WTC11 (cell line): ENCODE data around the gene PLD5. TPM values are rescaled to one million over a fixed set of nuclear protein-coding genes. Genes with fewer than 3 reads are reported as not detected.

Experiments
- ATAC-seq: fragments of 200-7000 bp; cut with Tn5 transposase; 2 replicates; pipeline ENCODE4 v1.10.0; 2021; ENCODE audit warnings: mild to moderate bottlenecking, moderate library complexity
- CTCF ChIA-PET: fragments of 300-600 bp; sonication (Branson Sonifier 250); formaldehyde crosslinking; loops from one replicate; lab custom pipeline; 2021; ENCODE audit warnings: antibody characterized with exemption; lab: Charles Lee
- POLR2A ChIA-PET: fragments of 350-600 bp; sonication (Branson Sonifier 250); formaldehyde crosslinking; loops from one replicate; lab custom pipeline; 2021; ENCODE audit warnings: antibody characterized with exemption; lab: Charles Lee
- DNase-seq: peaks from one replicate; pipeline ENCODE4 v3.0.0; 2021; ENCODE audit warnings: low spot score
- H3K27ac Mint-ChIP-seq: 2 replicates; pipeline ENCODE4 v1.8.0; 2021; ENCODE audit warnings: mixed read lengths
- H3K27me3 Mint-ChIP-seq: 2 replicates; pipeline ENCODE4 v1.8.0; 2021; ENCODE audit warnings: low read depth, mild to moderate bottlenecking, moderate library complexity, mixed read lengths
- H3K36me3 Mint-ChIP-seq: 2 replicates; pipeline ENCODE4 v1.8.0; 2021; ENCODE audit warnings: mixed read lengths
- H3K4me1 Mint-ChIP-seq: 2 replicates; pipeline ENCODE4 v1.8.0; 2022; ENCODE audit warnings: mixed read lengths
- H3K4me3 Mint-ChIP-seq: 2 replicates; pipeline ENCODE4 v1.8.0; 2021; ENCODE audit warnings: mild to moderate bottlenecking, moderate library complexity, mixed read lengths
- H3K9me3 Mint-ChIP-seq: 2 replicates; pipeline ENCODE4 v1.8.0; 2021; ENCODE audit warnings: mixed read lengths
- AR ChIP-seq: fragments of 250-450 bp; sonication (Bioruptor Pico); IDR thresholded peaks from 2 replicates; pipeline ENCODE4 v1.9.0; 2021; ENCODE audit warnings: mild to moderate bottlenecking
- CBFB ChIP-seq: sonication (generic); formaldehyde crosslinking; IDR thresholded peaks from 2 replicates; pipeline ENCODE4 v1.8.1; 2022; ENCODE audit warnings: mild to moderate bottlenecking, low read depth, missing genetic modification reagents
- CDX4 ChIP-seq: fragments of 250-450 bp; sonication (Bioruptor Pico); IDR thresholded peaks from 2 replicates; pipeline ENCODE4 v1.9.0; 2021; ENCODE audit warnings: moderate library complexity, mild to moderate bottlenecking, inconsistent platforms, borderline replicate concordance
- CREB1 ChIP-seq: sonication (generic); formaldehyde crosslinking; IDR thresholded peaks from 2 replicates; pipeline ENCODE4 v1.8.0; 2023; ENCODE audit warnings: mild to moderate bottlenecking, missing genetic modification reagents
- E2F5 ChIP-seq: sonication (generic); formaldehyde crosslinking; IDR thresholded peaks from 2 replicates; pipeline ENCODE4 v1.8.1; 2022; ENCODE audit warnings: mild to moderate bottlenecking, moderate library complexity, missing genetic modification reagents
- ELF4 ChIP-seq: sonication (generic); formaldehyde crosslinking; IDR thresholded peaks from 2 replicates; pipeline ENCODE4 v1.8.1; 2022; ENCODE audit warnings: low read depth, mild to moderate bottlenecking, moderate library complexity, missing genetic modification reagents
- FOXP1 ChIP-seq: sonication (generic); formaldehyde crosslinking; IDR thresholded peaks from 2 replicates; pipeline ENCODE4 v1.8.0; 2022; ENCODE audit warnings: missing genetic modification reagents, mild to moderate bottlenecking, moderate library complexity, borderline replicate concordance
- GRHL2 ChIP-seq: fragments of 250-450 bp; sonication (Bioruptor Pico); IDR thresholded peaks from 2 replicates; pipeline ENCODE4 v1.8.0; 2022; ENCODE audit warnings: mild to moderate bottlenecking, moderate library complexity; ENCODE audit not compliant: insufficient replicate concordance, severe bottlenecking
- IRF1 ChIP-seq: sonication (generic); formaldehyde crosslinking; IDR thresholded peaks from 2 replicates; pipeline ENCODE4 v1.8.0; 2023; ENCODE audit warnings: missing genetic modification reagents
- NFATC4 ChIP-seq: fragments of 250-450 bp; sonication (Bioruptor Pico); IDR thresholded peaks from 2 replicates; pipeline ENCODE4 v1.9.0; 2021; ENCODE audit warnings: mild to moderate bottlenecking
- NR2C2 ChIP-seq: sonication (generic); formaldehyde crosslinking; IDR thresholded peaks from 2 replicates; pipeline ENCODE4 v1.8.0; 2022; ENCODE audit warnings: mild to moderate bottlenecking, missing genetic modification reagents
- NR3C1 ChIP-seq: sonication (generic); formaldehyde crosslinking; conservative IDR thresholded peaks from 2 replicates; pipeline ENCODE4 v1.8.1; 2023; ENCODE audit warnings: low read depth, mild to moderate bottlenecking, missing genetic modification reagents
- RORB ChIP-seq: fragments of 250-450 bp; sonication (Bioruptor Pico); IDR thresholded peaks from 2 replicates; pipeline ENCODE4 v1.9.0; 2021; ENCODE audit warnings: mild to moderate bottlenecking
- SMAD3 ChIP-seq: sonication (generic); formaldehyde crosslinking; IDR thresholded peaks from 2 replicates; pipeline ENCODE4 v1.8.0; 2022; ENCODE audit warnings: missing genetic modification reagents, mild to moderate bottlenecking, borderline replicate concordance
- STAT6 ChIP-seq: sonication (generic); formaldehyde crosslinking; conservative IDR thresholded peaks from 2 replicates; pipeline ENCODE4 v1.8.1; 2023; ENCODE audit warnings: mild to moderate bottlenecking, low read depth, missing genetic modification reagents, moderate library complexity
- TEAD1 ChIP-seq: sonication (generic); formaldehyde crosslinking; IDR thresholded peaks from 2 replicates; pipeline ENCODE4 v1.8.0; 2022; ENCODE audit warnings: mild to moderate bottlenecking, missing genetic modification reagents
- ZMAT4 ChIP-seq: fragments of 250-450 bp; sonication (Bioruptor Pico); IDR thresholded peaks from 2 replicates; pipeline ENCODE4 v1.9.0; 2021; ENCODE audit warnings: mild to moderate bottlenecking
- ZNF219 ChIP-seq: sonication (generic); formaldehyde crosslinking; IDR thresholded peaks from 2 replicates; pipeline ENCODE4 v1.8.0; 2023; ENCODE audit warnings: missing genetic modification reagents, mild to moderate bottlenecking, borderline replicate concordance
- ZNF396 ChIP-seq: fragments of 250-450 bp; sonication (Bioruptor Pico); IDR thresholded peaks from 2 replicates; pipeline ENCODE4 v1.8.0; 2021; ENCODE audit warnings: mild to moderate bottlenecking, moderate library complexity, borderline replicate concordance
- ZNF423 ChIP-seq: fragments of 250-450 bp; sonication (Bioruptor Pico); IDR thresholded peaks from 2 replicates; pipeline ENCODE4 v2.1.2; 2022; ENCODE audit warnings: mild to moderate bottlenecking, moderate library complexity
- ZNF425 ChIP-seq: fragments of 250-450 bp; sonication (Bioruptor Pico); conservative IDR thresholded peaks from 2 replicates; pipeline ENCODE4 v1.9.0; 2021; ENCODE audit warnings: mild to moderate bottlenecking
- ZNF671 ChIP-seq: fragments of 250-450 bp; sonication (Bioruptor Pico); IDR thresholded peaks from 2 replicates; pipeline ENCODE4 v1.8.0; 2021; ENCODE audit warnings: mild to moderate bottlenecking
- total RNA-seq: library from RNA; stranded (reverse); gene quantifications from 3 replicates; pipeline ENCODE4 v1.2.3, GENCODE V29; 2021

Gene PLD5
- total RNA-seq, 1 experiment from 2014 or later: 6.4 TPM

GRCh38 chr1:242402956-242403355 is 121.5 kb downstream of the PLD5 start:
- Mint-ChIP-seq H3K4me3 (no peak overlapping the region), H3K9me3 (peaks cover 1% of the 10 kb centered on the region), H3K27ac (no peak overlapping the region), H3K27me3 (no peaks in the 10 kb centered on the region), H3K4me1 (no peaks in the 10 kb centered on the region), H3K36me3 (peaks cover under 1% of the 10 kb centered on the region; the same call in 1 of the 2 replicates)
- ChIA-PET CTCF (interaction anchor here (0.7 to 1.0 kb wide), 2 partner anchors 11 to 249 kb away, joined by 3 to 4 read pairs; no protein-coding TSS in a partner anchor), POLR2A (no interaction called here)
- TF ChIP-seq GRHL2 (CRISPR knock-in tag): no peak
- no peak for TF ChIP-seq NR3C1
- TF ChIP-seq ZMAT4: no peak
- TF ChIP-seq NFATC4 (CRISPR knock-in tag): no peak
- no peak for TF ChIP-seq SMAD3 (CRISPR knock-in tag)
- no peak for TF ChIP-seq IRF1 (CRISPR knock-in tag)
- TF ChIP-seq ZNF219: no peak
- no peak for TF ChIP-seq ZNF425 (CRISPR knock-in tag)
- TF ChIP-seq NR2C2: no peak
- TF ChIP-seq ZNF423 (CRISPR knock-in tag): no peak
- no peak for TF ChIP-seq AR (CRISPR knock-in tag)
- DNase-seq (no peak), ATAC-seq (no peak; the same call in 1 of the 2 replicates)

- CTCF ChIA-PET: no interaction called here
- no peak for ATAC-seq
- H3K36me3 Mint-ChIP-seq: no peaks in the 10 kb centered on the region
- POLR2A ChIA-PET: no interaction called here
- no peak overlapping the region for H3K27ac Mint-ChIP-seq
- TF ChIP-seq CBFB (CRISPR knock-in tag) (no peak), CREB1 (CRISPR knock-in tag) (no peak)
- TF ChIP-seq, all 79 proteins: peak for 0
- H3K27me3 Mint-ChIP-seq: no peaks in the 10 kb centered on the region
- no peak for DNase-seq
- H3K9me3 Mint-ChIP-seq: no peaks in the 10 kb centered on the region
- H3K4me1 Mint-ChIP-seq: no peaks in the 10 kb centered on the region
- no peak overlapping the region for H3K4me3 Mint-ChIP-seq
These were observed 122.6 kb downstream of the PLD5 start for GRCh38 chr1:242401937-242402336.

GRCh38 chr1:242398351-242398750 is 126.1 kb downstream of the PLD5 start:
- no peaks in the 10 kb centered on the region for H3K4me1 Mint-ChIP-seq
- no peak overlapping the region for H3K27ac Mint-ChIP-seq
- CTCF ChIA-PET: no interaction called here
- ATAC-seq (no peak), DNase-seq (no peak)
- POLR2A ChIA-PET: no interaction called here
- H3K9me3 Mint-ChIP-seq: peaks cover 5% of the 10 kb centered on the region
- H3K4me3 Mint-ChIP-seq: no peak overlapping the region
- H3K36me3 Mint-ChIP-seq: no peaks in the 10 kb centered on the region
- no peaks in the 10 kb centered on the region for H3K27me3 Mint-ChIP-seq
- TF ChIP-seq CDX4 (CRISPR knock-in tag) (no peak), RORB (CRISPR knock-in tag) (no peak), ZNF396 (CRISPR knock-in tag) (no peak), NFATC4 (CRISPR knock-in tag) (no peak), GRHL2 (CRISPR knock-in tag) (no peak), ZNF671 (no peak), E2F5 (CRISPR knock-in tag) (no peak), STAT6 (CRISPR knock-in tag) (no peak), FOXP1 (CRISPR knock-in tag) (no peak), ELF4 (CRISPR knock-in tag) (no peak), TEAD1 (no peak)
